Kidney epithelial cell (primary cell): ENCODE data around the gene C3orf70. TPM values are rescaled to one million over a fixed set of nuclear protein-coding genes. Genes with fewer than 3 reads are reported as not detected.

Source experiments
- DNase-seq: peaks from one replicate; pipeline ENCODE4 v3.0.0-alpha.2; 2010; ENCODE audit warnings: low read depth
- H3K27me3 ChIP-seq: 2 replicates; pipeline ENCODE4 v1.6.0; 2011; ENCODE audit warnings: low read length; ENCODE audit not compliant: control insufficient read depth, insufficient read depth
- H3K36me3 ChIP-seq: 2 replicates; pipeline ENCODE4 v1.5.1; 2011; ENCODE audit warnings: low read length; ENCODE audit not compliant: control insufficient read depth, insufficient read depth
- H3K4me3 ChIP-seq: 2 replicates; pipeline ENCODE4 v1.5.1; 2011; ENCODE audit warnings: low read depth, mild to moderate bottlenecking, control low read depth, low read length
- total RNA-seq: library from RNA; depleted of rRNA; stranded (reverse); fragments of >200 nt; gene quantifications from 2 replicates; pipeline ENCODE4 v1.2.3, GENCODE V29; 2015
- TF ChIP-seq, protein P1 (sequence below): IDR thresholded peaks from 2 replicates; pipeline ENCODE4 v1.5.1; 2011; ENCODE audit warnings: mild to moderate bottlenecking, moderate library complexity, low read length, control low read depth, inconsistent platforms; ENCODE audit not compliant: insufficient read depth, poor library complexity, severe bottlenecking

Gene C3orf70
- total RNA-seq, 1 donor from 2014 or later, result 0.50 TPM

DNA sequence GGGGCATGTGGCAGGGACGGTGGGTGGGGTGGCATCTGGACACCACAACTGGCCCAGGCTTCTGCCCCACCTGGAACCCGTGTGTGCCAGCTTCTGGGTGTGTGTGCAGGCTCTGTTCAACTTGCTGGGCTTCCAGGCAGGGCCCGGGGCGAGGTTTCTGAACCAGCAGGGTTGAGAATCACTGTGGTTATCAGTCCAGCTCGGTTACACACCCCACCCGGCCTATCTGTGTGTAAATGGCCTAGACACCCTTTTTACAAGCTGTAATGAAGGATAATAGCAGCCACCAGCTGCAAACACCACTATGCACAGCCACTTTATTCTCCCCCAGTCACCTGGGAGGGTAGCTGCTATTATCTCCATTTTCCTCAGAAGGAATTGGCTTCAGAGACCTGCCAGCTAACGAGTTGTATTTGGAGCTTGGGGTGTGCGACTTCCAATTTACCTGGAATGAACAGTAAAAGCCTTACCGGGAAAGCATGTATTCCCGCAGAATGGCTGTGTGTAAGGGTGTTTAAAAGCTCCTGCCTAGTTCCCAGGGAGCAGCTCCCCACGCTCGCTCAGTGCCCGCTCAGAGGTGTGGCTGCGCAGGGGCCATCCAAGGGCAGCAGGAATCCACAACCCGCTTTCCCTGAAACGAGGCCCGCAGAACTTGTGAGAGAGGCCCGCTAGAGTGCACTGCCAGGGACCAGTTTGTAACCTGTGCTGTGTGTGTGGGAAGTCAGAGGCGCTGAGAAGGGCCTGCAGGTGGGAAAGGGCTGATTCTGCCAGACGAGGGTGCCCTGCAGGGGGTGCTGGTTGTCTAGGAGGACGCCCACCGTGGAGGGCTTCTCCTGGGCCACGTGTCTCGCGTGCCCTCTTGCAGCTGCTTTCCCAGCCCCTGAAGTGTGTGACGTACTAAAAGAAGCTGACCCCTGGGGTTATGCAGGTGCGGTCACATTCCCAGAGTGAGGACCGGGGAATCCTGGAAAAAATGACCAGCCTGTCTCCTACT, 83.5 kb downstream of the C3orf70 start:
- H3K36me3 ChIP-seq, result no peaks in the 10 kb centered on the region
- no peaks in the 10 kb centered on the region for H3K27me3 ChIP-seq
- no peak for DNase-seq
- no peak overlapping the region for H3K4me3 ChIP-seq
- TF ChIP-seq, protein P1, sequence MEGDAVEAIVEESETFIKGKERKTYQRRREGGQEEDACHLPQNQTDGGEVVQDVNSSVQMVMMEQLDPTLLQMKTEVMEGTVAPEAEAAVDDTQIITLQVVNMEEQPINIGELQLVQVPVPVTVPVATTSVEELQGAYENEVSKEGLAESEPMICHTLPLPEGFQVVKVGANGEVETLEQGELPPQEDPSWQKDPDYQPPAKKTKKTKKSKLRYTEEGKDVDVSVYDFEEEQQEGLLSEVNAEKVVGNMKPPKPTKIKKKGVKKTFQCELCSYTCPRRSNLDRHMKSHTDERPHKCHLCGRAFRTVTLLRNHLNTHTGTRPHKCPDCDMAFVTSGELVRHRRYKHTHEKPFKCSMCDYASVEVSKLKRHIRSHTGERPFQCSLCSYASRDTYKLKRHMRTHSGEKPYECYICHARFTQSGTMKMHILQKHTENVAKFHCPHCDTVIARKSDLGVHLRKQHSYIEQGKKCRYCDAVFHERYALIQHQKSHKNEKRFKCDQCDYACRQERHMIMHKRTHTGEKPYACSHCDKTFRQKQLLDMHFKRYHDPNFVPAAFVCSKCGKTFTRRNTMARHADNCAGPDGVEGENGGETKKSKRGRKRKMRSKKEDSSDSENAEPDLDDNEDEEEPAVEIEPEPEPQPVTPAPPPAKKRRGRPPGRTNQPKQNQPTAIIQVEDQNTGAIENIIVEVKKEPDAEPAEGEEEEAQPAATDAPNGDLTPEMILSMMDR, result peak; percentile 19

DNA sequence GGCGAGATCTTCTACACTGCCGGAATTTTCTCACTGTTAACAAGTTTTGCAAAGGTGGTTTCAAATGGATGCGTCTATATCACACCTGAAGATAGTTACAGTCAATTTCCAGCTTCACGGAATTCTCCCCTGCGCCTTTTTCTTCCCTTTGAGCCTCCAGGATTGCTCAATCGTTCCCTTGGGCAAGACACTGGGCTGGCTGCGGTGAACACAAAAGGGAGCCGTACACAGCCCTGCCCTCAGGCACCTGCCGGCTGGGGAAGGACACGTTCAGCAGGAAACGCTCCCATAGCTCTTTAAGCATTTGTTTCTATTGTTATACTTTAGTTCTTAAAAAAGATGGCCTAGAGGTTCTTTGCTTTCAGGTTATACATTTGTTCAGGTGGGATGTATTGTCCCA, 85.7 kb downstream of the C3orf70 start:
- Histone ChIP-seq H3K27me3 (no peaks in the 10 kb centered on the region), H3K36me3 (no peaks in the 10 kb centered on the region), H3K4me3 (no peak overlapping the region)
- DNase-seq, result no peak
- TF ChIP-seq, protein P1, result no peak

DNA sequence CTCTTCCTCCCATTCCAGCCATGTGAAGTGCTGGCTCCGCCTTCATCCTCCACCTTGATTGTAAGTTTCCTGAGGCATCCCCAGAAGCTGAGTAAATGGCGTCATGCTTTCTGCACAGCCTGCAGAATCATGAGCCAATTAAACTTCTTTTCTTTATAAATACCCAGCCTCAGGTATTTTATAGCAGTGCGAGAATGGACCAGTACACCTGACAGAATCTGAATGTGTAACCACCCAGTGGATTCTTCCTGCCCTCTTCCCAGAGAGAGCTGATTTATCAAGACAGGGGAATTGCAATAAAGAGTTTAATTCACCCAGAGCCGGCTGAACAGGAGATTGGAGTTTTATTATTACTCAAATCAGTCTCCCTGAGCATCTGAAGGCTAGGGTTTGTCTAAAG, 86.6 kb downstream of the C3orf70 start:
- no peaks in the 10 kb centered on the region for H3K36me3 ChIP-seq
- TF ChIP-seq, protein P1, result no peak
- H3K27me3 ChIP-seq, result no peaks in the 10 kb centered on the region
- DNase-seq, result no peak
- no peak overlapping the region for H3K4me3 ChIP-seq

DNA sequence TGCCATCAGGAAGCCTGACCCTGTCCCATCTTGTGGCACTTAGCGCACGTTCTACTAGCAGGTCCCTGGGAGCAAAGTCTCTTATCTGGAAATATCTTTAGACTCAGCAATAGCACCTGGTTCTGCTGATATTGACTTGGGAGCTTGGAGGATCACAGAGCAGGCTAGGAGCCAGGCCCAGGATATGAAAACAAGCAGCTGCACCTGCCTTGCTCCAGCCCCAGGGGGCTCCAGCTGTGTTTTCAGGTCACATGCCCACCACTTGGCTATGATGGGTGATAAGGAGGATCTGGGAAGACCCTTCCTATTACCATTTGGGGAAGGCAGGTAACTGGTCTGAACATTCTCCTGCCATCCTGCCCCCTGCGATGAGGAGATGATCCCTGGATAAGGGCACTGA, 87.8 kb downstream of the C3orf70 start:
- no peaks in the 10 kb centered on the region for H3K27me3 ChIP-seq
- TF ChIP-seq, protein P1, result peak; percentile 4
- no peaks in the 10 kb centered on the region for H3K36me3 ChIP-seq
- no peak overlapping the region for H3K4me3 ChIP-seq
- no peak for DNase-seq

DNA sequence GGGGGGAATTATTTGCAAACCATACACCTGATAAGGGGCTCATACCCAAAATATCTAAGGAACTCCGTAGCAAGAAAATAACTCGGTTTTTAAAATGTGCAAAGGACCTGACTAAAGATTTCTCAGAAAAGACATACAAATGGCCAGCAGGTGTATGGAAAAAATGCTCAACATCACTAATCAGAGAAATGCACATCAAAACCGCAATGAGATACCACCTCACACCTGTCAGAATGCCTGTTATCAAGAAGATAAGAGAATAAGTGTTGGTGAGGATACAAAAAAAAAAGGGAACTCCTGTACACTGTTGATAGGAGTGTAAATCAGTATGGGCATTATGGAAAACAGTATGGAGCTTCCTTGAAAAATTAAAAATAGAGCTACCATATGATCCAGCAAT, 89.4 kb downstream of the C3orf70 start:
- Histone ChIP-seq H3K27me3 (no peaks in the 10 kb centered on the region), H3K36me3 (no peaks in the 10 kb centered on the region), H3K4me3 (no peak overlapping the region)
- TF ChIP-seq, protein P1, result no peak
- no peak for DNase-seq
